Measurements from ENCODE around the gene DGKZ.

- TF ChIP-seq CTCF (IDR thresholded peaks at IDR 0.05) (no peak), POLR2A (IDR thresholded peaks at IDR 0.05) (no peak)
Observed at GRCh38 chr11:46319074-46319453, 28.2 kb upstream of the DGKZ start.

Measured in Peyer's patch (tissue), 4 donors.